SK-N-SH treated with all-trans-retinoic acid at 6 μM for 48 hours (cell line): ENCODE data around the gene PRKRIP1.
A peak's percentile ranks its signal among the peaks of the same experiment; 100 is the strongest.
"Not testable (repeated sequence)": the region's sequence is repeated elsewhere in the genome, so short reads cannot be mapped to it uniquely, and the experiment has no call there.

Experiments used
- ATAC-seq: fragments of 200-7000 bp; cut with Tn5 transposase; 3 replicates; pipeline ENCODE4 v1.9.1; 2020; ENCODE audit warnings: mild to moderate bottlenecking, moderate library complexity
- CSDC2 ChIP-seq: fragments of 250-450 bp; sonication (Bioruptor Pico); IDR thresholded peaks from 2 replicates; pipeline ENCODE4 v1.5.0; 2020; ENCODE audit warnings: mild to moderate bottlenecking, moderate library complexity
- GLIS3 ChIP-seq: fragments of 250-450 bp; sonication (Bioruptor Pico); IDR thresholded peaks from 2 replicates; pipeline ENCODE4 v1.5.0; 2020; ENCODE audit warnings: mild to moderate bottlenecking, moderate library complexity
- PPARA ChIP-seq: fragments of 250-450 bp; sonication (Bioruptor Pico); IDR thresholded peaks from 2 replicates; pipeline ENCODE4 v1.5.0; 2020; ENCODE audit warnings: mild to moderate bottlenecking, borderline replicate concordance
- RARB ChIP-seq: fragments of 250-450 bp; sonication (Bioruptor Pico); IDR thresholded peaks from 2 replicates; pipeline ENCODE4 v1.8.0; 2021; ENCODE audit warnings: mild to moderate bottlenecking, moderate library complexity
- TCF4 ChIP-seq: fragments of 250-450 bp; sonication (Bioruptor Pico); IDR thresholded peaks from 2 replicates; pipeline ENCODE4 v1.8.0; 2021; ENCODE audit warnings: mild to moderate bottlenecking, moderate library complexity, borderline replicate concordance
- ZFP3 ChIP-seq: fragments of 250-450 bp; sonication (Bioruptor Pico); IDR thresholded peaks from 2 replicates; pipeline ENCODE4 v1.5.0; 2020; ENCODE audit warnings: mild to moderate bottlenecking, moderate library complexity
- ZNF70 ChIP-seq: fragments of 450-650 bp; formaldehyde crosslinking; IDR thresholded peaks from 2 replicates; pipeline ENCODE4 v1.5.0; 2020; ENCODE audit warnings: mild to moderate bottlenecking, moderate library complexity
- ZNF8 ChIP-seq: fragments of 450-650 bp; formaldehyde crosslinking; IDR thresholded peaks from 2 replicates; pipeline ENCODE4 v1.5.0; 2020; ENCODE audit warnings: mild to moderate bottlenecking, moderate library complexity
- TF ChIP-seq, protein P1 (sequence below): fragments of 250-450 bp; sonication (Bioruptor Pico); IDR thresholded peaks from 2 replicates; pipeline ENCODE4 v1.8.0; 2020; ENCODE audit warnings: mild to moderate bottlenecking, moderate library complexity, borderline replicate concordance
- TF ChIP-seq, protein P2 (sequence below): fragments of 250-450 bp; sonication (Bioruptor Pico); IDR thresholded peaks from 2 replicates; pipeline ENCODE4 v1.5.1; 2020; ENCODE audit warnings: low read depth, mild to moderate bottlenecking, moderate library complexity
- TF ChIP-seq, protein P3 (sequence below): fragments of 250-450 bp; sonication (Bioruptor Pico); IDR thresholded peaks from 2 replicates; pipeline ENCODE4 v1.5.0; 2020; ENCODE audit warnings: mild to moderate bottlenecking, moderate library complexity

PRKRIP1 gene, protein sequence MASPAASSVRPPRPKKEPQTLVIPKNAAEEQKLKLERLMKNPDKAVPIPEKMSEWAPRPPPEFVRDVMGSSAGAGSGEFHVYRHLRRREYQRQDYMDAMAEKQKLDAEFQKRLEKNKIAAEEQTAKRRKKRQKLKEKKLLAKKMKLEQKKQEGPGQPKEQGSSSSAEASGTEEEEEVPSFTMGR

DNA sequence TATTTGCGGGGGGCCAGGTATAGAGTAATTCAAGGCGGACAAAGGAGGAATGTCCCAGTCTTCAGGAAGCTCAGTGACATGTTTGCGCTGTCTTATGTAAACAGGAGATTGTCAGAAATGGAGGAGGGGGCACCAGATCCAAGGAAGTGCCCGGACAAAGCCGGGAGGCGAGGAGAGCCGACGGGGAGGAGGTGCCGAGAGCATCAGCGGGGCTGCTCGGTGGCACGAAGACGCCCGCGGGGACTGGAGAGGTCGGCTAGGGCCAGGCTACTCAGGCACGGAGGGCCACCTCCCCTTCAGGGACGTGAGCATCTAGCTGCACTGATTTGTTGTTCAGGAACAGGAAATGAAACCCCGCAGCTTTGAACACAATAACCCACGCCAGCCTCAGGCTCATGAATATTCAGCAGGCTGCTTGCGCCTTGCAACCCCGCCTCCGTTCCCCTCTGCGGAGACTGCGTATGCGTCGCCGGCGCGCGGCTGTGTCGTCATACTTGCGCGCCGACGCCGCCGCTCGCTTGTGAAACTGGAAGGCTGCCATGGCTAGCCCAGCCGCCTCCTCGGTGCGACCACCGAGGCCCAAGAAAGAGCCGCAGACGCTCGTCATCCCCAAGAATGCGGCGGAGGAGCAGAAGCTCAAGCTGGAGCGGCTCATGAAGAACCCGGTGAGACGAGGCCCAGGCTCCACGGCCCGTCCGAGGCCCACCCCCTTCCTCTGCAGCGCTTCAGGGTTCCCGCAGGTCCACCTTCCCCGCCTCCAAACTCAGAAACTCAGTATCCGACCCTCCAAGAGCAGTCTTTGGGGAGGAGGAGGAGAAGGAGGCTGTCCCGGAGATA lies at the start of gene PRKRIP1:
Gene PRKRIP1, plus strand, starts transcription at position 491 of the 837 bp plus-strand sequence. Its CDS starts 49 bp downstream, at position 540.
- TF ChIP-seq GLIS3 (CRISPR knock-in tag) (peak; percentile 32; the same call in 1 of the 2 replicates), RARB (CRISPR knock-in tag) (peak; percentile 53; the same call in 1 of the 2 replicates), ZNF70 (peak; percentile 70; the same call in 1 of the 2 replicates), TCF4 (0 out of 2 replicates have a peak, but pooled peaks have one; percentile 26), CSDC2 (CRISPR knock-in tag) (no peak), ZNF8 (CRISPR knock-in tag) (no peak), PPARA (no peak)
- TF ChIP-seq, protein P1, sequence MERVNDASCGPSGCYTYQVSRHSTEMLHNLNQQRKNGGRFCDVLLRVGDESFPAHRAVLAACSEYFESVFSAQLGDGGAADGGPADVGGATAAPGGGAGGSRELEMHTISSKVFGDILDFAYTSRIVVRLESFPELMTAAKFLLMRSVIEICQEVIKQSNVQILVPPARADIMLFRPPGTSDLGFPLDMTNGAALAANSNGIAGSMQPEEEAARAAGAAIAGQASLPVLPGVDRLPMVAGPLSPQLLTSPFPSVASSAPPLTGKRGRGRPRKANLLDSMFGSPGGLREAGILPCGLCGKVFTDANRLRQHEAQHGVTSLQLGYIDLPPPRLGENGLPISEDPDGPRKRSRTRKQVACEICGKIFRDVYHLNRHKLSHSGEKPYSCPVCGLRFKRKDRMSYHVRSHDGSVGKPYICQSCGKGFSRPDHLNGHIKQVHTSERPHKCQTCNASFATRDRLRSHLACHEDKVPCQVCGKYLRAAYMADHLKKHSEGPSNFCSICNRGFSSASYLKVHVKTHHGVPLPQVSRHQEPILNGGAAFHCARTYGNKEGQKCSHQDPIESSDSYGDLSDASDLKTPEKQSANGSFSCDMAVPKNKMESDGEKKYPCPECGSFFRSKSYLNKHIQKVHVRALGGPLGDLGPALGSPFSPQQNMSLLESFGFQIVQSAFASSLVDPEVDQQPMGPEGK (CRISPR knock-in tag), result 0 out of 2 replicates have a peak, but pooled peaks have one; percentile 31
- TF ChIP-seq, protein P2, sequence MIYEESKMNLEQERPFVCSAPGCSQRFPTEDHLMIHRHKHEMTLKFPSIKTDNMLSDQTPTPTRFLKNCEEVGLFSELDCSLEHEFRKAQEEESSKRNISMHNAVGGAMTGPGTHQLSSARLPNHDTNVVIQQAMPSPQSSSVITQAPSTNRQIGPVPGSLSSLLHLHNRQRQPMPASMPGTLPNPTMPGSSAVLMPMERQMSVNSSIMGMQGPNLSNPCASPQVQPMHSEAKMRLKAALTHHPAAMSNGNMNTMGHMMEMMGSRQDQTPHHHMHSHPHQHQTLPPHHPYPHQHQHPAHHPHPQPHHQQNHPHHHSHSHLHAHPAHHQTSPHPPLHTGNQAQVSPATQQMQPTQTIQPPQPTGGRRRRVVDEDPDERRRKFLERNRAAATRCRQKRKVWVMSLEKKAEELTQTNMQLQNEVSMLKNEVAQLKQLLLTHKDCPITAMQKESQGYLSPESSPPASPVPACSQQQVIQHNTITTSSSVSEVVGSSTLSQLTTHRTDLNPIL (CRISPR knock-in tag), result peak; percentile 18; the same call in 1 of the 2 replicates
- TF ChIP-seq, protein P3, sequence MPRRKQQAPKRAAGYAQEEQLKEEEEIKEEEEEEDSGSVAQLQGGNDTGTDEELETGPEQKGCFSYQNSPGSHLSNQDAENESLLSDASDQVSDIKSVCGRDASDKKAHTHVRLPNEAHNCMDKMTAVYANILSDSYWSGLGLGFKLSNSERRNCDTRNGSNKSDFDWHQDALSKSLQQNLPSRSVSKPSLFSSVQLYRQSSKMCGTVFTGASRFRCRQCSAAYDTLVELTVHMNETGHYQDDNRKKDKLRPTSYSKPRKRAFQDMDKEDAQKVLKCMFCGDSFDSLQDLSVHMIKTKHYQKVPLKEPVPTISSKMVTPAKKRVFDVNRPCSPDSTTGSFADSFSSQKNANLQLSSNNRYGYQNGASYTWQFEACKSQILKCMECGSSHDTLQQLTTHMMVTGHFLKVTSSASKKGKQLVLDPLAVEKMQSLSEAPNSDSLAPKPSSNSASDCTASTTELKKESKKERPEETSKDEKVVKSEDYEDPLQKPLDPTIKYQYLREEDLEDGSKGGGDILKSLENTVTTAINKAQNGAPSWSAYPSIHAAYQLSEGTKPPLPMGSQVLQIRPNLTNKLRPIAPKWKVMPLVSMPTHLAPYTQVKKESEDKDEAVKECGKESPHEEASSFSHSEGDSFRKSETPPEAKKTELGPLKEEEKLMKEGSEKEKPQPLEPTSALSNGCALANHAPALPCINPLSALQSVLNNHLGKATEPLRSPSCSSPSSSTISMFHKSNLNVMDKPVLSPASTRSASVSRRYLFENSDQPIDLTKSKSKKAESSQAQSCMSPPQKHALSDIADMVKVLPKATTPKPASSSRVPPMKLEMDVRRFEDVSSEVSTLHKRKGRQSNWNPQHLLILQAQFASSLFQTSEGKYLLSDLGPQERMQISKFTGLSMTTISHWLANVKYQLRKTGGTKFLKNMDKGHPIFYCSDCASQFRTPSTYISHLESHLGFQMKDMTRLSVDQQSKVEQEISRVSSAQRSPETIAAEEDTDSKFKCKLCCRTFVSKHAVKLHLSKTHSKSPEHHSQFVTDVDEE, result no peak
- TF ChIP-seq, all 23 proteins: peak for 6
- ATAC-seq, result peak; percentile 97

DNA sequence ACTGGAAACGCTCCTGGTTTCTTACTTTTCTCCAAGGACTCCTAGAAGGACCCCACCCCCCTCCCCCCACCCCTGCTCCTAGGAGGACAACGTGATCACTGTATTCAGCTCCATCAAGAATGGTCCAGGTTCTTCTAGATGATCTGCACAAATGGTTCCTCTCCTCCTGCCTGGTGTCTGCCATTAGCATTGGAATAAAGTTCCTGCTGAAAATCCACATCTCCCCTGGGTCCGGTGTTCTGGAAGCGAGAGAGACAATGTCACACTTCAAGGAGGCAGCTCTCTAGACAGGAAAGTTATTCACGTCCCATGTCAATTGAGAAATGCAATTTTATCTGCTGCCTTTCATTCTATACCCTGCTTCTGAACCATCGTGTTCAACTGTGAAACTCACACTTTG lies 49.2 kb upstream of the PRKRIP1 start:
- ATAC-seq, result not testable (repeated sequence)

DNA sequence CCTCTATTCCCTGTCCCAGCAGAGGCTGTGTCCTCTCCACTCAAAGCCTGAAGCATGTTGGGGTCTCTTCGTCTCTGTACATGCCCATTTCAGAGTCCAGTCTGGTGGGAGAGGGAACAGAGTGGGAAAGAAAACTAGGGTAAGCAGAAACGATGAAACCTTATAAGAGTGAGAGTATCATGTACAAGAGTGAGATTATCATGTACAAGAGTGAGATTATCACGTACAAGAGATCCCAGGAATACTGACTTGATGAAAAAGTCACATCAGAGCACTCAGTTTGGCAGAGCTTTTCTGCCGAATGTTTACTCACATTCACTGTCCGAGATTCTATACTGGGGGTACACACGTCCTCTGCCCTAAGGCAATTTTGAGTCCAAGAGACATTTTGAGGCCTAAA lies 39.8 kb upstream of the PRKRIP1 start, which contains the start of gene SPDYE6:
Gene SPDYE6, minus strand, starts transcription at position 101 of the 400 bp plus-strand sequence. CDS start 421 bp downstream, outside the sequence.
- ATAC-seq, result not testable (repeated sequence)

DNA sequence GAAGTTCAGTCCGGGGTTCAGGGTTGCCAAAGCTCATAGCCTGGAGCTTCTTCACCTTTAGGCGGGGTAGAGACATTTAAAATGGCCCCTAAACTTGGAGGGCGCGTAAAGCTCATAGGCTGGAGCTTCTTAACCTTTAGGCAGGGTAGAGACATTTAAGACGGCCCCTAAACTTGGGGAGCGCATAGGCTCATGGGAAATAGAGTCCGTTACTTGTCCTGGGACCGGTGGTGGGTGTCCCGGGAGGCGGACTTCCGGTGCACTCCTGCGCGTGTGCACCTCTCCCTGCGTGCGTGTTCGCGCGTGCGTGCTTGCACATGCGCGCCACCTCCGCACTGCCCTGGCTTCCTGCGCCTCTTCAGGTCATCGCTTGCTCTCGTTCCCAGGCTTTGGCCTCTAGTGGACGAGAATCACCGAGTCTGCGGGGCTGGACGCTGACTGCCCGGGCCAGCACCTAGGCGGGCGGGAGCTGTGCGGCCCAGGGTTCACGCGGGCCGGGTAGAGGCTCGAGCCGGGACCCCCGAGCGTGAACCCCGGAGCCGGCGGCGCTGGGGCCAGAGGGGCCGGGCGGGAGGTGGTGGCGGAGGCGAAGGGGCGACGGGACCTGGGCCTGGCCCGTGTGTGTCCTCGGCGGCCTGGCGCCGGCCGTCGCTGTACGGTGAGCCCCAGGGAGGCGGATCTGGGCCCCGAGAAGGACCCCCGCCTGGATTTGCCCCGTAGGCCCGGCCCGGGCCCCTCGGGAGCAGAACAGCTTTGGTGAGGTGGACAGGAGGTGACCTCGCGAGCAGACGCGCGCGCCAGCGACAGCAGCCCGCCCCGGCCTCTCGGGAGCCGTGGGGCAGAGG lies 32.4 kb upstream of the PRKRIP1 start:
- peak; percentile 100 for ATAC-seq
- peak; percentile 16; the same call in 1 of the 2 replicates for TF ChIP-seq ZFP3 (CRISPR knock-in tag)

DNA sequence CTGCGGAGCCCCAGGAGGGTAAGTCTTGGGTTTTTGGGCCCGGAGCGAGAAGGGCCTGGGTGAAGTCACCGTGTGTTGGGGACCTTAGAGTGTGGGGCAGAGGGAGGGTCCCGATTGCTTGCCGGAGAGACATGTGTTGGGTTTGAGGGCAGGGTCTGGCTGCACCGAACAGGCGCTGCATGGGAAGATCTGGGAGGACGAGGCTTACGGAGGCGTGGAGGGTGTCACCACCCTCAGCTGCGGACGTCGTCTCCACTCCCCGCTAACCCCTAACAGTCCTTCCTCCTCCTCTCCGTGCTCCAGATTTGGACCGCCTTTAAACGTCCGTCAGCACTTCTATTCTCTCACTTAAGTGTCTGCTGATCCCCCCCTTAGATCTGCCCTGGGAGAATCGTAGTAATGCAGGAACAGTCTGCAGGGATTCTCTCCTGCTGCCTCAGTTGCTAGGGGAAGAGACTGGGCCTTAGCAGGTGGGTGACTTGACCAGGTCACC lies 31.7 kb upstream of the PRKRIP1 start:
- ATAC-seq, result not testable (repeated sequence)

DNA sequence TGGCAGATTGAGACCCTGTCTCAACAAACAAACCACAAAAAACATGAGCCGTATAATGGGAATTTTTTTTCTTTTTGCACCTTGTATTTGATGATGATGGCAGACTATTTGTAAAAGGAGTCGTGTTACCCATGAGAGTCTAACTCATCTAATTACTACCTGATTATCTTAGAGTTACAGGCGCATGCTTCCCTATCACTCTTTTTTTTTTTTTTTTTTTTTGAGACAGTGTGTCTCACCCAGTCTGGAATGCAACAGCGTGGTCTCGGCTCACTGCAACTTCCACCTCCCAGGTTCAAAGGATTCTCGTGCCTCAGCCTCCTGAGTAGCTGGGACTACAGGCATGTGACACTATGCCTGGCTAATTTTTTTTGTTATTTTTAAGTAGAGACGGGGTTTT lies 30.8 kb upstream of the PRKRIP1 start:
- not testable (repeated sequence) for ATAC-seq

DNA sequence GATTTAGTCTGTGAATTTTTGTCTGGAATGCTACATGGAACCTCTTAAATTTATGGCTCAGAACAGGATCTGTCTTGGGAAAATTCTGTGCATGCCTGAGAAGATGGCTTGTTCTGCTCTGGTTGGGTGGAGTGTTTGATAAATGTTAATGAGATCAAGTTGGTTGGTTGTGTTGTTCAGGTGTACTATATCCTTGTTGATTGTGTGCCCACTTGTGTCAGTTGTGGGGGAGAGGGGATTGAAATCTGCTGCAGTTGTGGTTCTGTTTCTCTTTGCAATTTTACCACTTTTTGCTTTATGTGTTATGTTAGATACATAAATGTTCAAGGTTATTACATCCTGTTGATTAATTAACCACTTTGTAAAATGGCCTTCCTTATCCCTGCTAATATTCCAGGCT lies 26.1 kb upstream of the PRKRIP1 start:
- not testable (repeated sequence) for ATAC-seq

DNA sequence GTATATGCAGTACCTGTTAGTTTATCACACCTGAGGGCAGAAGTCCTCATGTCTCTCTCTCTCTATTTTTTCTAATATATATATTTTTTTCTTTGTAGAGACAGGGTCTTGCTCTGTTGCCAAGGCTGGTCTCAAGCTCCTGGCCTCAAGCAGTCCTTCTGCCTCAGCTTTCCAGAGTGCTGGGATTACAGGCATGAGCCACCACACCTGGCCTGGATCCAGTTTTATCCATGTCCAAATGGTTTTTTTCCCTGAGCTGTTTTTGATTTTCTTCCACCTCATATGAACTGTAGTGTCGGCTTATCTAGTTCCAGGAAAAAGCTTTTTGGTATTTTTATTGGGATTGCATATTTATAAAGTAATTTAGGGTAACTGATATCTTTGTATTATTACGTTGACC lies 23.4 kb upstream of the PRKRIP1 start:
- not testable (repeated sequence) for ATAC-seq
